NCI-H748 (cell line): ENCODE measurements around the gene KLHL13.
"Not testable (repeated sequence)": the region's sequence is repeated elsewhere in the genome, so short reads cannot be mapped to it uniquely, and the experiment has no call there.

Source experiments
- DNase-seq: peaks from one replicate; lab custom pipeline; 2025; ENCODE audit not compliant: unreplicated experiment; lab: John Stamatoyannopoulos, UW

The KLHL13 gene, protein sequence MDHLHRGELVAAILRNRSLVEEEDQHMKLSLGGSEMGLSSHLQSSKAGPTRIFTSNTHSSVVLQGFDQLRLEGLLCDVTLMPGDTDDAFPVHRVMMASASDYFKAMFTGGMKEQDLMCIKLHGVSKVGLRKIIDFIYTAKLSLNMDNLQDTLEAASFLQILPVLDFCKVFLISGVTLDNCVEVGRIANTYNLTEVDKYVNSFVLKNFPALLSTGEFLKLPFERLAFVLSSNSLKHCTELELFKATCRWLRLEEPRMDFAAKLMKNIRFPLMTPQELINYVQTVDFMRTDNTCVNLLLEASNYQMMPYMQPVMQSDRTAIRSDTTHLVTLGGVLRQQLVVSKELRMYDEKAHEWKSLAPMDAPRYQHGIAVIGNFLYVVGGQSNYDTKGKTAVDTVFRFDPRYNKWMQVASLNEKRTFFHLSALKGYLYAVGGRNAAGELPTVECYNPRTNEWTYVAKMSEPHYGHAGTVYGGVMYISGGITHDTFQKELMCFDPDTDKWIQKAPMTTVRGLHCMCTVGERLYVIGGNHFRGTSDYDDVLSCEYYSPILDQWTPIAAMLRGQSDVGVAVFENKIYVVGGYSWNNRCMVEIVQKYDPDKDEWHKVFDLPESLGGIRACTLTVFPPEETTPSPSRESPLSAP

DNA sequence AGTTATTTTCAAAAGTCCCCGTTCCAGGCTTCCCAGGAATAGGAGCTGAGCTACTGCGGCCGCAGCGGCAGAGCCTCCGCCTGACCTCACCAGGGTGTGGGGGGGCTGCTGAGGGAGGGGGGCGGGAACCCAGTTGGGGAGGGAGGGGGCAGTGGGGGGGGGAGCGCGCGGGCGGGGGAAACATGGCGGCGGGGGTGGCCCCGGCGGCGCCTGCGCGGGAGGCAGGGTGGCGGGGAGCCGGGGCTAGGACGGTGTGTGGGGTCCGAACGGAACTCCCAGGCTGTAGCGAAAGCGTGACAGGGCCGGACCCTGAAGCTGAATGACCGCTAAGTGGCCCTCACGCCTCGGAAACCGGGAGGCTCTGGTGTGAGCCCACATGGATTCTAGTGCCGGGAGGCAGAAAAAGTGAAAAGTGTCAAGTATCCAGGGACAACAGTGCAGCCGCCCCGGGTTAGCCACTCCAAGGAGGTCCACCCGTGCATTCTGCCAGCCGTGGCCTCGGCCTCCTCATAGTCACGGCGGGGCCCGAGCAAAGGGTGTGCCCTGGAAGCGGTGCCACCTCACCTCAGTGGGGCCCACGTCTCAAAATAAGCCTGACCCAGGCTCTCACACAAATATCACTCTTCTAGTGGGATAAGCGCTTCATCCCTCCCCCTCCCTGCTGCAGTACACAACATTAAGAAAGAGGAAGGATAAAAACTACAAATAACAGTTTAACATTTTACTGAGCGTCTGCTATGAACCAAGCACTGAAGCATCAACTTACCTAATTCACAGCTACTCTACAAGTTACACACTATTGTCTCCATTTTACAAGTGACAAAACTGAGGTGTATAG is at the start of gene KLHL13:
Gene KLHL13 (minus strand): TSS at position 98 of the 838 bp plus-strand sequence. CDS start 88,337 bp downstream, outside the sequence.
- peak; percentile 65 for DNase-seq

DNA sequence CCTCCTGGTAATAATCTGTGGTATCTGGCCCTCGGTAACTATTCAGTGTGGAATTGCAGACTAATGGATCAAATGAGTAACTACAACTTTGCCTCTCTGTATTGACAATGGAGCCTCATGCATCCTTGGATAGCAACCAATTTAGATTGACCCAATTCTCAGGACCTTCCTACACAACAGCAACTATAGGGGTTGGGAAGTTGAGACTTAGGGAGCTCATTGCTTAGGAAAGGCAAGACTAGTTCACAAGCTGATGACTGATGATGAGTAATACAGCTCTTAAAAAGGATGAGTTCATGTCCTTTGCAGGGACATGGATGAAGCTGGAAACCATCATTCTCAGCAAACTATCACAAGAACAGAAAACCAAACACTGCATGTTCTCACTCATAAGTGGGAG is 47.5 kb upstream of the KLHL13 start:
- DNase-seq, result no peak

DNA sequence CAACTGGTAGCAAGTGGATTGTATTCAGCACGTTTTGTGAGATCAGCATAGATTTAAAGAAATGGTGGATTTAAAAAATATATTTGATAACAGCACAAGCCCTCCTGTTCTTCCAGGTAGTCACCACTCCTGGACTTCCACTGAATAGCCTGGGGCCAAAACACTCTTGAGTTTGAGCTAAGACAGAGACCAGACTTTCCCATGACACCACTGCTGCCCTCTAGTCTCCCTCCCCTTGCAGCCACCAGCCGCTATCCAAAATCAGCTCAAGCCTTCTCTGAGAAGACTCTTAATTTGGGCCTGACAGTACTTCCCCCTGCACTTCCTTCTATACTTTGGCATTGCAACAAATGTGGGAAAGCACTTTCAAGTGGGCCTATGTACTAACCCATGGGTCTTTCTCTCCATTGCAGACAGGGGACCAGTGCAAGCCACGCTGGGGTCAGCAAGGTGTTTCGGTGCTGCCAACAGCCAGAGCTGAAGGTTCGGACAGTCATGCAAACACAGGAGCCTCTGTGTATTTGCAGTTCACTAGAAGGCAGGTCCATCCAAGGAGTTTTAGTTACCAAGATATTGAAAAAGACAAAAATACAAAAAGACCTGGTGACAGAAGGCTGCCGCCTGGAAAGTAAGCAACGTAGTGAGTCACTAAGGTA is 40.5 kb upstream of the KLHL13 start:
- DNase-seq, result no peak

DNA sequence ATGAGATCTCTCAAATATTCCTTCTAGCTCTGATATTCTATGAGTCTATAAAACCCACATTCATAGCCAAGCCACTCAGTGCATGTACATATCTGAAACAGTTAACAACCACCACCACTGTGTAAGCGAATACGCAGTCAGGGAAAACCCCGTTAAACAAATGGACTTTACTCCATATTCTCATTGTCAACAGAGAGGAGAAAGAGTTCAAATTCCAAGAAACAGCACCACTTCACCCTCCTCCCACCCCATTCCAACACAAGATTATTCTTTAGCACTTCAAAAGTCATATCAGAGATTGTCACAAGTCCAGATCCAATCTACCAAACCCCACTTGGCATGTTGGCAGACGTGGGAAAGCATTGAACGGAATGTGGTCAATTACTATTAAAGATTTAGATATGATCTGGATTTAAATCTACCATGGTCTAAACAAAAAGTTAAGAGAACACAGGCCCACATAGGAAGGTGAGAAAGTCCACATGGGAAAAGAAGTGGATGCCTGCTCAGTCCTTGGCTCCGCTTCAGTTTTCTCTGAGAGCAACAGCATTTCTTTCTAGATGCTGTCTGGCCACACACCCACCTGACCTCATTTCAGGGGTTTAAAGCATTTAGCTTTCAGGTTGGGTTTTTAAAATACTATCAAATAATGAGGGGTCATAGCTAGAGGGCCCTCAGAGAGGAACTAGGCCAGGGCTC is 39.8 kb upstream of the KLHL13 start:
- DNase-seq, result no peak

DNA sequence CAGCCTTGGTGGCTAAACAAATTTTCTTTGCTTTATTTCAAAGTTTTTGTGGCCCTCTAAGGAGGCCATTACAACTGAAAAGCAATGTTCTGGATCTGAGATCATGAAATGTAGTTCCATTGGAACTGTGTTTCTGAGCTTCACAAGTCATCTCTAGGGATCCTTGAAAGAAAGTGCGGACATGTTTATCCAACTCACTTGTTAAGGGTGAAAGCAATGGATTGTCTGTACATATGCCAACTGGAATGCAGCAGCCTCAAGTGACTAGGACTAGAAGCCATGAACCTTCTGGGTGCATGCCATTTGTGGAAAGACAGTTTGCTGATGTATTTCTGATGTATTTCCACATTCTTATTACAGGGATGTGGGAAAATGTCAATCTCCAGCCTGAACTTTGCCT is 36.7 kb upstream of the KLHL13 start:
- DNase-seq, result no peak

DNA sequence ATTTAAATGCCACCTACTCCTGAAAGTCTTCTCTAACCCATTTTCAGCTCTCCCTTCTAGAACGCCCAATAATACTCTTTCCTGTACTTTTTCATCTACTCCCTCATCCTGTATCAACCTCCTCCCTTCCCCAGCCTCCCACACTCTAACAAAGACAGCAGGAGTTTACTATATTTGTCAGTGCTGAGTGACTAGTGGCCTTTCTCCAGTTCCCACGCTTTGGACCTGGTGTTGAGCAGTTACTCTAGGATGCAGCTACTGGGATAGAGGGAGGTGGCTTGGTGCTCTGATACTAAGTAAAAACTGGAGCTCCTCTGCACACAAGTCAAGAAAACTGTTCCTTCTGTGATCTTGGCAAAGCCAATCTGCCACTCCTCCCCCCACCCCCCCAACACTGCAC is 36.1 kb upstream of the KLHL13 start:
- DNase-seq, result no peak

DNA sequence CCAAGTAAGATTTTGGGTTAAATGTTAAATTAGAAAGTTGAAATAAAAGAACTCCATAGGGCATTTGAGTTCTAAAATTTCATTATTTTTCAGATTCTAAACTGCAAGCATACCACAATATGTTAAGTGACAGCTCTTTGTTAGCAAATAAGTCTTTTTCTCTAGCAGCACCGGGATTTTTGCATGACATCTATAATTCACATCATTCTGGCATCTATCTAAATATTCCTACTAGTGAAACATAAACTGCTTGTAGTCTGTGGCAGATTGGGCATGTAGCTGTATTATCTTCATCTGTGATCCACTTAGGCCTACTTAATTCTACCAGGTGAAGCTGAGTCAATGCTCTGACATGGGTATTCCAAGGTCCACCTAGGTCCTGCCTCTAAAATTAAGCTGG is 32.1 kb upstream of the KLHL13 start:
- no peak for DNase-seq

DNA sequence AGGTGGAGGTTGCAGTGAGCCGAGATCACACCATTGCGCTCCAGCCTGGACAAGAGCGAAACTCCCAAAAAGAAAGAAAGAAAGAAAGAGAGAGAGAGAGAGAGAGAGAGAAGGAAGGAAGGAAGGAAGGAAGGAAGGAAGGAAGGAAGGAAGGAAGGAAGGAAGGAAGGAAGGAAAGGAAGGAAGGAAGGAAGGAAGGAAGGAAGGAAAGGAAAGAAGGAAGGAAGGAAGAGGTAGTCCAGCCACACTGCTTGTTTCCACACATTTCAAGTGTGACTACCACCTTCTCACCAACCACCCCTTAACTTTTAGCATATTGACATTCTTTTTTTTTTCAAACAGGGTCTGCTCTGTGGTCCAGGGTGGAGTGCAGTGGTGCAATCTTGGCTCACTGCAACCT is 31.2 kb upstream of the KLHL13 start:
- not testable (repeated sequence) for DNase-seq

DNA sequence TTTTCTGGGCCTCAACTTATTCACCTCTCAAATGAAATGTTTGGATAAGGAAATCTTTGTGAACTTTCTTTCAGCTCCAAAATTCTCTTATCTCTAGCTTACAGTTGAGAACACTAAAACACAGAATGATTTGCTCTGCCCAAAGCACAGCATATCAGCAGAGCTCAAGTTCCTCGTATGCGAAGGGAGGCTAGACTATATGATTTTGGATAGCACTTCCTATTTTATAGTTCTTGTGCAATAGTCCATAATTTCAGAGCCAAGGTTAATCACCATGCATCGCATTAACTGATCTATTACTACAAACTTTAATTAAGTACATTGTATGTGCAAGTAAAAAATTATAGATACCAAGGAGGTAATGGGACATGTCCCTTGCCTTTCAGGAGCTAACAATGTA is 27.0 kb upstream of the KLHL13 start:
- no peak for DNase-seq

DNA sequence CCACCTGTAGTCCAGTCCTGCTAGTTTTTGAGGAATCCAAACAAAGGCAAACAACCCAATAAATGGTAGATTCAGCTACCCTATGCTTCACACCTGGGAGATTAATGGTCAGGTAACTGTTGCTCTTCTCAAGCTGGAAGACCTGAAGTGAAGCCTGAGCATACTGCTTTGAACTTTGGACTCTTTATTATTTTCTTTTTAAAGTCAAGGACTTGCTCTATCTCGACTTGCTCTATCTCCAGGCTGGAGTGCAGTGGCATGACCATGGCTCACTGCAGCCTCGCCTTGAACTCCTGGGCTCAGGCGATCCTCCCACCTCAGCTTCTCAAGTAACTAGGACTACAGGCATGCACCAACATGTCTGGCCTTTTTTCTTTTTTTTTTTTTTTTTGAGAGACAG is 14.7 kb upstream of the KLHL13 start:
- no peak for DNase-seq

DNA sequence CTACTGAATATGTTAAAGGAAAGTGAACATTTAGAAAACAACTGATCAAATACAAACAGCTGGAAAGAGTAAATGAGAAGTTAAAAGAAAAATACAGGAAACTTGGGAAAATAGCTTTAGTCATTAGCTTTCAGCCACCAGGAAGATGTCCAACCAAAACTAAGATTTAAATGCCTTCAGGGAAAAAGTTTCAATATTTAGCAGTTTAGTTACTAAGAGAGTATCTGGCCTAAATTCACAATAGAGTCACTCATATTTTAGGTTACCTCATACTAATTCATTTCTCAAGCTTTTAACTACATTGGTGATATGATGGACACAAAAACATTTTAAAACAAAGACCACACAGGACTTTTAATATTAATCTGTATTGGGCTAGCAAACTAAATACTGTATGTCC is 13.1 kb upstream of the KLHL13 start:
- no peak for DNase-seq

DNA sequence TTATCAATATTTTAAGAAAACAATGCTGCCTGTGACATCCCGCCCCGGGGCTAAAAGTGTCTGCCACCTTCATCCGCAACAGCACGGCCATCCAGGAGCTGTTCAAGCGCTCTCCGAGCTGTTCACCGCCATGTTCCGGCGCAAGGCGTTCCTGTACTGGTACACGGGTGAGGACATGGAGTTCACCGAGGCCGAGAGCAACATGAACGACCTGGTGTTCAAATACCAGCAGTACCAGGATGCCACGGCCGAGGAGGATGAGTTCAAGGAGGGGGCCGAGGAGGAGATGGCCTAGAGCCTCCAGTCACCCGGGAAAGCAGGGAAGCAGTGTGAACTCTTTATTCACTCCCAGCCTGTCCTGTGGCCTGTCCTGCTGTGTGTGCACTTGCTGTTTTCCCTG is 12.1 kb upstream of the KLHL13 start:
- DNase-seq, result no peak

DNA sequence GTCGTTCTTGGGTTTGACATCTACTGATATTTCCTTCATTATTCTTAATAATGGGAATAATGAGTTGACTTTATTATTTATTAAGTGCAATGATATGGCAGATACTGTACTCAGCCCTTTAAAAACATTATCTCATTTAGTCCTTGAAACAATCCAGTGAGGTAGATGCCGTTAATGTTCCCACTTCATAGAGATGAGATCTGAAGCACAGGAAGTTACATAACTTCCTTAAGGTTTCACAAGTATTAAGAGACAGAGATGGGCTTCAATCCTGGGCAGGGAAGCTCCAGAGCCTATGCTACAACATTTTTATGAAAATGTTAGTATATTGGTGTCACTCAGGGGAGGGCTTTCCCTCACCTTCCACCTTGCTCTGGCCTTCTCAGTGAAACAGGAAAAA is 9.7 kb upstream of the KLHL13 start:
- no peak for DNase-seq

DNA sequence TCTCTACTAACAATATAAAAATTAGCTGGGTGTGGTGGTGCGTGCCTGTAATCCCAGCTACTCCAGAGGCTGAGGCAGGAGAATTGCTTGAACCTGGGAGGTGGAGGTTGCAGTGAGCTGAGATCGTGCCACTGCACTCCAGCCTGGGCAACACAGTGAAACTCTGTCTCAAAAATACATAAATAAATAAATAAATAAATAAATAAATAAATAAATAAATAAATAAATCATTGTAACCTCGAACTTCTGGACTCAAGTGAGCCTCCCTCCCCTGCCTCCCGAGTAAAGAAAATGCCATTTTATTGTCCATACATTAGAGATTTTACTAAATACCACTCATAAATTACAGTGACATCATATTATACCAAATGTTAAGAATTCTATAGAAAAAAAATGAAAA is 7.6 kb upstream of the KLHL13 start:
- DNase-seq, result not testable (repeated sequence)

DNA sequence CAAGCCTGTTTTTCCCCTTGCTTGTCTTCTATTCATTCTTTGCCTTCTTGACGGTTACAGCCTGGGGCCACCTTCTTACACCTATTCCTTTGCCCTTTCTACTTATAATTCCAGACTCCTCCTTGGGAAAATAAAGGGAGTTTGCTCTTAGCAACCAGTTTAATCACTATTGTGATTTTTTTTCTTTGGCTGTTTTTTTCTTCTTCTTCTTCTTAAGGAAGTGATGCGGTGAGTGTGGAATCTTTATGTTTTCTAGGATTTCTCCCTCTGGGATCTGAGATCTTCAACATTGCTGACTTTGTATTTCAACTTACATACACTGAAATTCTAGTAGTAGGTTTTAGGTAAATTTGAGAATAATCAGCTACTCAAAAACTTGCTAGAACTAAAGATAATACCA is 1.1 kb upstream of the KLHL13 start:
- no peak for DNase-seq

DNA sequence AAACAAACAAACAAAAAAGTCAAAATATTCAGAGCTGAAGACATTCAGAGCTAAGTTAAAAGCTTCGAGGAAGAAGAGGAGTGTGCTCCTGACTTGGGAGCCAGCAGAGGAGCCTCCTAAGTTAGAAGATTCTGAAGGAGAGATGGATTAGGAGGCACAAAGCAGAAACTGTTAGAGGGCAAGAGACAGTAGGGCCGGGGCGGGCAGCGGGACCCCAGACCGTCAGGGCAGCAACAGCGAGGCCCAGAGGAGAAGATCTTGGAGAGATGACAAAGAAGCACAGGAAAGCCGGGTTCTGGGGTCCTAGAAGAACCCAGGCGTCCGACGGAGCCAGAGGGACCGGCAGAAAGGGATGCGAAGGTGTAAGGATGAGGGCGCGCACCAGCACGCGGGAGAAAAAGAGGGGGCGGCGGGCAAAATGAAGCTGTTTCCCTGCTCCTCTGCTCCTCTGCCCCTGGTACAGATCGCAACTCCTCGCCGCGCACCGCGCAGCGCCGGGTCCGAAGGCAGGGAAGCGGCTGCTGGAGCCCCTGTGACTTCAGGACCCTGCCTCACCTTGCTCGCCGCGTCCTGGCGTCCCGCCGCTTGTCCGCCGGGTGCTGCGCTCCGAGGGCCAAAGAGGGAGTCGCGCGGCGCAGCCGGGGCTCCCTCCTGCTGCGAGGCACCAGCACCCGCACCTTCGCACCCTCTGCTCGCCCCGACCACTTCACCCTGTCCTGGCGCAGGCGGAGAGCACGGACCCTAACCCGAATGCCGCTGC is 477 bp downstream of the KLHL13 start:
- DNase-seq, result peak; percentile 59

DNA sequence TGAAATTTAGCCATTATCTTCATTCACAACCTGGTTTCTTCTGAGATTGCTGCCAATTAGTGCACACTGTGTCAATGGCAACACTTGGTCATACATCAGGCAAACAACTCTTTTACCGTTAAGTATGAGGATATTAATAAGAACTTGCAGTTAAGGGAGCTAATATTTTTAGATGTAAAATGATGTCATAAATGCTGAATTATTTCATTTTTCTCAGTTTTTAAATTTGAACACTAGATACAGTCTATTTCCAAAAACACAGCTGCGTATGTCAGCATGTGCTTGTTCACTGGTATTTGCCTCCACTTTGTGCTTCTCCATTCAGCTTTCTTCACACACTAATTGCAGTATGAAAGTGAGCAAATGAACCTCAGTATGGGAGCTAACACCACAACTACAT is 1.6 kb downstream of the KLHL13 start:
- DNase-seq, result peak; percentile 17

DNA sequence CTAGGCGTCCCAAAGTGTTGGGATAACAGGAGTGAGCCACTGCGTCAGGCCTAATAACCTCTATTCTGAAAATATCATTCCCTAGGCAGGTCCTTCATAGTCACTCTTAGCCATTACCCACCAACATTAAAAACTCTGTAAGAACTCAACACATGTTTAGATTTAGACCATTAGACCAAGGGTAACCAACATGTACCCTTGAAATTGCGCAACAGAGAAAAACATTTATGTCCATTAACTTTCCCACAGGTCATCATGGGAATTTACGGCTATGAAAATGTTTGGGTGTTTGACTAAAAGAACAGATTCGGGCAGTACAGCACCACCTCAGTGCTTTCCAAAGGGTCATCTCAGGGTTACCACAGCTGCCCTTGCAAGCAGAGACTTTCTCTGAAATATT is 7.5 kb downstream of the KLHL13 start:
- no peak for DNase-seq

DNA sequence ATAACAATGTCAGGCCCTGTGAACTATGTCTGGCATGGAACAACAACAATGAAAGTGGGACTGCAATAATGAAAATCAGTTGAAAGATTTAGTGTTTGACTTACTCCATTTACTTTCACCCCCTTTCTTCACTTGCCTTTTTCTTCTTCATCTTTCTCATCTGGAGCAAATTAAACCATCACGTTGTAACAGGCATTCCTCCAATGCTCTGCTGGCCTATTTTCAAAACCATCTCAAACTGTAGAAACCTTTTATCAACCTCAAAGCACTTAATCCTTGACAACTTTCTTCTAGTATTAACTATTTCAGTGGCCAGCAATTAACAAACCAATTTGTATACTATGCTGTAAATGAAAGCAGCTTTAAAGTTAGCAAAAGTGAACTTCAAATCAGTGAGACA is 8.3 kb downstream of the KLHL13 start:
- no peak for DNase-seq

DNA sequence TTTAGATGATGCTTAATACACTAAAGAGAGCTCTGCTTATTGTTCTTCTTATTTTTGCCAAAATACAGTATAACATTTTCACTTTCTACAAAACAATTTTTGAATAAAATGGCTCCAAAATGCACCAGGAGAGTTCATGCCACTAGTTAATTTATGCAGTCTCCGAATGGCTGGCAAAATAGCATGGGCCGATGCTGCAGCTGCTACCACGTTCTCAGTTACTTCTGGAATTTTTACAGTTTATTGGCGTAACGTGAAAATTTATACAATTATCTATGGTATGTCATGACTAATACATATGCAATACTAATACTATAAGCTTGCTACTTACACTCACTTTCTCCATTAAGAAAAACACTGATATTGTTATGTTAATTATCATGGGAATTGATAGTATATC is 16.5 kb downstream of the KLHL13 start:
- DNase-seq, result no peak
